HK-2 (cell line): ENCODE results near the gene SMARCB1.

Experiments
- DNase-seq: peaks from one replicate; pipeline ENCODE4 v3.0.0-alpha.2; 2018; ENCODE audit not compliant: unreplicated experiment

Gene SMARCB1

GRCh38 chr22:23803001-23803819 lies 16.4 kb downstream of the SMARCB1 start:
- no peak for DNase-seq

- no peak for DNase-seq
Measured at GRCh38 chr22:23804781-23805291, 18.1 kb downstream of the SMARCB1 start.

GRCh38 chr22:23806837-23807236 lies 20.1 kb downstream of the SMARCB1 start:
- DNase-seq: no peak

- DNase-seq: no peak
Measured at GRCh38 chr22:23812378-23812777, 25.6 kb downstream of the SMARCB1 start.

GRCh38 chr22:23815541-23816155 lies 28.9 kb downstream of the SMARCB1 start:
- no peak for DNase-seq

- DNase-seq: no peak
Measured at GRCh38 chr22:23816156-23816976, 29.6 kb downstream of the SMARCB1 start.

- DNase-seq: no peak
Measured at GRCh38 chr22:23817146-23817545, 30.4 kb downstream of the SMARCB1 start.

- no peak for DNase-seq
Measured at GRCh38 chr22:23818541-23818940, 31.8 kb downstream of the SMARCB1 start.

GRCh38 chr22:23820748-23821211 lies 34.0 kb downstream of the SMARCB1 start:
- no peak for DNase-seq

GRCh38 chr22:23822101-23822671 lies 35.4 kb downstream of the SMARCB1 start:
- no peak for DNase-seq

GRCh38 chr22:23823331-23823791 lies 36.6 kb downstream of the SMARCB1 start:
- DNase-seq: no peak

GRCh38 chr22:23824476-23825245 lies 37.9 kb downstream of the SMARCB1 start:
- DNase-seq: no peak

GRCh38 chr22:23825246-23825905 lies 38.6 kb downstream of the SMARCB1 start:
- no peak for DNase-seq

GRCh38 chr22:23826510-23827350 lies 40.0 kb downstream of the SMARCB1 start:
- DNase-seq: no peak

- no peak for DNase-seq
Measured at GRCh38 chr22:23827351-23827995, 40.7 kb downstream of the SMARCB1 start.

- DNase-seq: no peak
Measured at GRCh38 chr22:23828800-23829680, 42.3 kb downstream of the SMARCB1 start.

- DNase-seq: no peak
Measured at GRCh38 chr22:23829845-23830372, 43.1 kb downstream of the SMARCB1 start.

GRCh38 chr22:23831261-23831660 lies 44.5 kb downstream of the SMARCB1 start:
- no peak for DNase-seq
